Measurements from ENCODE around the gene PDE5A.
"Not testable (repeated sequence)": the region's sequence is repeated elsewhere in the genome, so short reads cannot be mapped to it uniquely, and the experiment has no call there.

DNA sequence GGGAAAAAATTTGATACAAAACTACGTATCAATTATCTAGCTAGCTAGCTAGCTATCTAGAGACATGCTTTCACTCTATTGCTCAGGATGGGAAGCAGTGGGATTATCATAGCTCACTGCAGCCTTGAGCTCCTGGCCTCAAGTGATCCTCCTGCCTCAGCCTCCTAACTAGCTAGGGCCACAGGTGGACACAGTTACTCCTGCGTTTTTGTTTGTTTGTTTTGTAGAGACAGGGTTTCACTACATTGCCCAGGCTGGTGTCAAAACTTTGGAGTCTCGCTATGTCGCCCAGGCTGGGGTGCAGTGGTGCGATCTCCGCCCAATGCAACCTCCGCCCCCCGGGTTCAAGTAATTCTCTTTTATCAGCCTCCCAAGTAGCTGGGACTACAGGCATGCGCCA, 175.3 kb downstream of the PDE5A start:
- TF ChIP-seq POLR2AphosphoS5 (IDR thresholded peaks at IDR 0.05); CTCF (IDR thresholded peaks at IDR 0.05); EP300 (IDR thresholded peaks at IDR 0.05; ENCODE audit: low read depth); POLR2A (IDR thresholded peaks at IDR 0.05): not testable (repeated sequence)

Data from transverse colon (tissue), 4 donors.